LNCAP (cell line): ENCODE results near the gene SPON1.

Experiments
- CTCF ChIP-seq: fragments of 450-650 bp; IDR thresholded peaks from 2 replicates; pipeline ENCODE4 v1.5.1; 2017; ENCODE audit warnings: mild to moderate bottlenecking

Gene SPON1

DNA sequence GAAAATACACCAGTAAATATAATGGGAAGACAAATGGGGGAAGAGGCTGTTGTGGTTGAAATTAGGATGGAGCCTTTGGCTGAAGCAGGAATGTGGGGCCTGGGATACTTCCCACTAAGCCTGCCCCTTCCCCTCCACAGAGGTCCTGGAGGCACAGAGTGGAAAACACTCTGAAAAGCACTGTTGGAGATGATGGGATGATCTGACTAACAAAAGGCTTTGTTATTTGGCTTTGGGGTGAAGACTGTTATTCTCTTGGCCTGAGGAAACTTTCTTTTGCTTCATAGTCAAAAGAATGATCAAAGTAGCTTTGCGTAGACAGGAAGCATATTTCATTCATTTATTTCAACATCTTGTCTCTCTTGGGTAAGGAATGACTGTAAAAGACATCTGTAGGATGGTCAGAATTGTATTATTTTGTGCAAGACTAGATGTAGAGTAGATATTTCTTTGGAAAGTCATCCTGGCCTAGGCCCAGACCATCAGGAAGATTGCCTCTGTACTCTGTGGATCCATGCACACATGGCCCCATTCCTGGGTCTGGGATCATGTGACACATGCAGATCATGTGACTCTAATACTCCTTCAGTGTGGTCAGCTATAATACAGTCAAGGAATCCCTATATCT, 111.4 kb downstream of the SPON1 start:
- no peak for TF ChIP-seq CTCF

DNA sequence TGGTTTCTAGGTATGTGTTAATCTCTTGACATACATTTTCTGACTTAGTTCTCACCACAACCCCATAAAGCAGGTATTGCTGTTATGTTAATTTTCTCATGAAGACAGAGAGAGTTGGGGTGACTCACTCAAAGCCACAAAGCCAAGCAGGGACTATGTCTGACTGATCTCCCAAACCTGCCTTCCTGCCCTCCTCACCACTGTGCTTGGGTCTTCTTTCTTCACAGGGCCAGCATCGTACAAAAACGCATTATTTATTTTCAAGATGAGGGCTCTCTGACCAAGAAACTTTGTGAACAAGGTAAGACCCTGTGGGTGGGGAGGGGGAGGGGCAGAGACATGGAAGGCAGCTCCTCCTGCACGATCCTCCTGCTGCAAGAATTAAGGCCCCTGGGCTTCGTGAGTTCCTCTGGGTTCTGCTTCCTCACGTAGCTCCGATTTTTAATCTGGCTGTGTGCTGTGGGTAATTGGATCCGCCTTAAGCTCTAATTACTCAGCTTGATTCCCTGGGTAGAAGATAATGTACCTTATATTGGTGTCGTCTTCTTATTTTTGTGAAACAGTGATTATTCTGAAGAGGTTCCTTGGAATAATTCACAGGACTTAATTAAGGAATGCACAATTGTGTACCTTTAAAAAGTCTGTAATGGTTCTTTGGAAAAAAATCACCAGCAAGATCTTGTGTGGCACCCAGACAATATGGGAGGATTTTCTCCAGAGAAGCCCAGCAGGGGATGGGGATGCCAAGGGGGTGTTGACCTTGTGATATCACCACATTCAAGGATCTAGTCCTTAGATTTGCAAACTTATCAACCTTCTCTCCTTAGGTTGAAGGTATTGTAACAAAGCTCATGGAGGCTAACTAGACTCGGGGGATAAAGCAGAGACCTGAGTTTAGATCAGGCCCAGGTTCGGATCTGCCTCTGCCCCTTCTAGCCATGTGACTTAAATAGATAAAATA, 112.9 kb downstream of the SPON1 start:
- no peak for TF ChIP-seq CTCF

GRCh38 chr11:14079011-14079410, 116.5 kb downstream of the SPON1 start:
- TF ChIP-seq CTCF: no peak

DNA sequence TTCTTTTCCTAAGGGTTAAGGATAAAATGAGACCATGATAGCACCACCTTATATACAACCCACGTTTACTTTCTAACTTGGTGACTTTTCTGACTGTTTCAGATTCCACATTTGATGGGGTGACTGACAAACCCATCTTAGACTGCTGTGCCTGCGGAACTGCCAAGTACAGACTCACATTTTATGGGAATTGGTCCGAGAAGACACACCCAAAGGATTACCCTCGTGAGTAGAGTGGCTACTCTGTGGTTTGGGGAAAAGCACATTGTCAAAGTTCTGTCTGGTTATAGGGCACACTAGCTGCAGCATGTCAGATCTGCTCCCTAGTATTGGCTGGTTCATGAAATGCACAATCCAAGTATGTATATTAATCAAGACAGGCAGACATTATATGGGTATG, 117.3 kb downstream of the SPON1 start:
- TF ChIP-seq CTCF: no peak

- no peak for TF ChIP-seq CTCF
Observed at GRCh38 chr11:14081581-14082231, 119.2 kb downstream of the SPON1 start.

DNA sequence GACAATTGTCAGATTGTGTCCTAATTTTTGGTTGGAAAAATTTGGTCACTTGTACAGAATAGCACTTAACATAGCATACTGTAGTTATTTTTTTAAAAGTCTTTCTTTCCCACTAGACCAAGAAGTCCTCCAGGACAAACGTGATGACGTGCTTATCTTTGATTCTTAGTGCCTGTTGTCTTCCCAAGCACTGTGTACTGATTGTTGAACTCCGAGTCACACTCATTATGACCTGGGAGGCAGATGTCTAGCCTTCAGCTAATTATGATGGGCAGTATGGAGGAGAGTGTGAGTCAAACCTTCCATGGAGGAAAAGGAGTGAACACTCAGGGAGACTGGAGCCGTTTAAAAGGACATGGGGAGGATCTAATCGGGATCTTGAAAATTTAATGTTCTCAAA, 119.8 kb downstream of the SPON1 start:
- TF ChIP-seq CTCF: no peak

DNA sequence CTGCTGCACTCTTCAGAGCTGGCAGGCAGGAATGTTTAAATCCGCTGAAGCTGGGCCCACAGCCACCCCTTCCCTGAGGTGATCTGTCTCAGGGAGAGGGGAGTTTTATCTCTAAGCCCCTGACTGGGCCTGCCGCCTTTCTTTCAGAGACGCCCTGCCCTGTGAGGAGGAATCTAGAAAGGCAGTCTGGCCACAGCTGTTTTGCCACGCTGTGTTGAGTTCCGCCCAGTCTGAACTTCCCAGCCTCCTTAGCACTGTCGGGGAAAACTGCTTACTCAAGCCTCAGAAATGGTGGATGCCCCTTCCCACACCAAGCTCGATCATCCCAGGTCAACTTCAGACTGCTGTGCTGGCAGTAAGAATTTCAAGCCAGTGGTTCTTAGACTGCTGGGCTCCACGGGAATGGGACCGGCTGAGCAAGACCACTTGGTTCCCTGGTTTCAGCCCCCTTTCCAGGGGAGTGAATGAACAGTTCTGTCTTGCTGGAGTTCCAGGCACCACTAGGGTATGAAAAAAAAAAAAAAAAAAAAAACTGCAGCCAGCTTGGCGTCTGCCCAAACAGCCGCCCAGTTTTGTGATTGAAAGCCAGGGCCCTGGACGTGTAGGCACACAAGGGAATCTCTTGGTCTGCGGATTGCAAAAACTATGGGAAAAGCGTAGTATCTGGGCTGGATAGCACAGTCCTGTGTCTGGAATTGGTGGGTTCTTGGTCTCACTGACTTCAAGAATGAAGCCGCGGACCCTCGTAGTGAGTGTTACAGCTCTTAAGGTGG, 127.4 kb downstream of the SPON1 start:
- no peak for TF ChIP-seq CTCF
